ENCODE measurements around the gene PTBP2. TPM values are rescaled to one million over a fixed set of nuclear protein-coding genes. Genes with fewer than 3 reads are reported as not detected.

PTBP2 gene
- 10 to 100 TPM; 54.2 to 78.3 (median 59.0) TPM for total RNA-seq

DNA sequence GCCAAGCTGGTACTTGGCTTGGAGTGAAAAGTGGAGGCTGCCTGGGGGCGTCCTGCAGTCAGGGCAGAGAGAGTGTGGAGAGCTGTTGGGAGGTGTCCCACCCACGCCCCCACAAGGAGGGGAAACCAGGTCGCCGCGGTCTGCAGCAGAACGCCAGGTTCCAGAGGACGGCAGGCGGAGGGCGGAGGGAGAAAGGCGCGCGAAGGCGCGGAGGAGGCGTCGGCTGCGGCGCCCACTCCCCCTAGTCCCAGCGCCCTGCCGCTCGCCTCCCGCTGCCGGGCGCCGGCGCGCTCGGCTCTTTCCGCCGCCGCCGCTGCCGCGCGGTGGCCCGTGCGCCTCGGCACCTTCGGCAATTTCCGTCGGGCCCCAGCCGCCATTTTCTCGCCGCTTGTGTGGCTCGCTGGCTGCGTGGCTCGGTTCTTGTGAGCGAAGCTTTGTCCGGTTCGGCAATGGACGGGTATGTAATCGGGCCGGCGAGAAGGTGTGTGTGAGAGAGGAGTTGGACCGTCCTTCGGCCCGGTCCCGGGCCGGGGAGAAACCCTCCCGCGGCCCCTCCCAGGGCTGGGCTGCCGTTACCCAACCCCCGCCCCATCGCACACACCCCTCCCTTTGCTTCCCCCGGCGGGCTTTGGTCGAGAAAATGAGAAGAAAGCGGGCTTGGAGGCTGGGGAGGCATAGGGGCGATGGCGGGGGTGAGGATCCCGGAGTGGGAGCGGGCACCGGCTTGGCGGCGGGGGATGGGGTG, at the start of gene PTBP2:
Gene PTBP2 (plus strand): TSS at position 369 of the 745 bp plus-strand sequence. CDS start 81 bp downstream, at position 450.
- peak; percentile 26 to 72 (median 37) for TF ChIP-seq POLR2AphosphoS5 (IDR thresholded peaks at IDR 0.05)
- TF ChIP-seq, protein P1, sequence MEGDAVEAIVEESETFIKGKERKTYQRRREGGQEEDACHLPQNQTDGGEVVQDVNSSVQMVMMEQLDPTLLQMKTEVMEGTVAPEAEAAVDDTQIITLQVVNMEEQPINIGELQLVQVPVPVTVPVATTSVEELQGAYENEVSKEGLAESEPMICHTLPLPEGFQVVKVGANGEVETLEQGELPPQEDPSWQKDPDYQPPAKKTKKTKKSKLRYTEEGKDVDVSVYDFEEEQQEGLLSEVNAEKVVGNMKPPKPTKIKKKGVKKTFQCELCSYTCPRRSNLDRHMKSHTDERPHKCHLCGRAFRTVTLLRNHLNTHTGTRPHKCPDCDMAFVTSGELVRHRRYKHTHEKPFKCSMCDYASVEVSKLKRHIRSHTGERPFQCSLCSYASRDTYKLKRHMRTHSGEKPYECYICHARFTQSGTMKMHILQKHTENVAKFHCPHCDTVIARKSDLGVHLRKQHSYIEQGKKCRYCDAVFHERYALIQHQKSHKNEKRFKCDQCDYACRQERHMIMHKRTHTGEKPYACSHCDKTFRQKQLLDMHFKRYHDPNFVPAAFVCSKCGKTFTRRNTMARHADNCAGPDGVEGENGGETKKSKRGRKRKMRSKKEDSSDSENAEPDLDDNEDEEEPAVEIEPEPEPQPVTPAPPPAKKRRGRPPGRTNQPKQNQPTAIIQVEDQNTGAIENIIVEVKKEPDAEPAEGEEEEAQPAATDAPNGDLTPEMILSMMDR (IDR thresholded peaks at IDR 0.05), result no peak
- Histone ChIP-seq H3K27me3 (no peaks in the 10 kb centered on the region), H3K4me1 (no peaks in the 10 kb centered on the region), H3K9me3 (no peaks in the 10 kb centered on the region), H3K27ac (peak within 1 kb of the TSS; percentile 93 to 96), H3K4me3 (peak within 1 kb of the TSS; percentile 70 to 97 (median 91)), H3K36me3 (no peaks in the 10 kb centered on the region)
- intact Hi-C loops (cut with DNase I; ENCODE audit: low total_unique reads), result no loop called here
- DNase-seq (ENCODE audit: low spot score in 2 of 2), result peak; percentile 58 to 75

DNA sequence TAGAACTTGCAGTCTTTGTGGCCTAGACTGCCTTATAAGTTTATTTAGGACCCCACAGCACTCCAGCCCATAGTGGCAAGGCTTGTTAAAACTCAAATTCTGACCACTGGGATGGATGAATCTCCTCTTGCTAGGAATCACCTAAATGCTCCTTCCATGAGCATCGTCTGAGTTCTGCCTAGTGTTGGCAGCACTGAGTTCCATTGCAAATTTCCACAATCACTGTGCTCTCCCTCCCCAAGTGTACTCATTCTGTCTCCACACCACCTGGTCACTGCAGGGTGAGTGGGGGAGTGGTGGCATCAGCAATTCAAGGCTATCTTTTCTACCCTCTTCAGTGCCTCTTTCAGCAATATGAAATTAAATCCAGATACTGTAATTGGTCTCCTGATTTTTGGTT, 46.7 kb upstream of the PTBP2 start:
- no peak overlapping the region for H3K4me3 ChIP-seq
- H3K9me3 ChIP-seq, result peaks cover 22 to 27% of the 10 kb centered on the region in 2 donors
- H3K27me3 ChIP-seq, result no peaks in the 10 kb centered on the region
- TF ChIP-seq POLR2A (IDR thresholded peaks at IDR 0.05) (no peak), POLR2AphosphoS5 (IDR thresholded peaks at IDR 0.05) (no peak)
- TF ChIP-seq, protein P1 (IDR thresholded peaks at IDR 0.05), result no peak
- DNase-seq (ENCODE audit: low spot score in 2 of 2), result no peak
- H3K27ac ChIP-seq, result no peak overlapping the region
- no peaks in the 10 kb centered on the region for H3K4me1 ChIP-seq
- intact Hi-C loops (cut with DNase I; ENCODE audit: low total_unique reads), result no loop called here
- no peaks in the 10 kb centered on the region for H3K36me3 ChIP-seq

GRCh38 chr1:96682056-96682455, 39.5 kb upstream of the PTBP2 start:
- no peak overlapping the region for H3K27ac ChIP-seq
- H3K36me3 ChIP-seq, result no peaks in the 10 kb centered on the region
- intact Hi-C loops (cut with DNase I; ENCODE audit: low total_unique reads), result loop anchor here (10.0 kb wide), 1 partner anchor 123 kb away; no protein-coding TSS in a partner anchor
- H3K4me1 ChIP-seq, result no peaks in the 10 kb centered on the region
- H3K9me3 ChIP-seq, result no peaks in the 10 kb centered on the region
- no peak for DNase-seq (ENCODE audit: low spot score in 2 of 2)
- TF ChIP-seq, protein P1 (IDR thresholded peaks at IDR 0.05), result no peak
- no peak for TF ChIP-seq POLR2A (IDR thresholded peaks at IDR 0.05)
- no peak for TF ChIP-seq POLR2AphosphoS5 (IDR thresholded peaks at IDR 0.05)
- H3K4me3 ChIP-seq, result no peak overlapping the region
- H3K27me3 ChIP-seq, result no peaks in the 10 kb centered on the region

DNA sequence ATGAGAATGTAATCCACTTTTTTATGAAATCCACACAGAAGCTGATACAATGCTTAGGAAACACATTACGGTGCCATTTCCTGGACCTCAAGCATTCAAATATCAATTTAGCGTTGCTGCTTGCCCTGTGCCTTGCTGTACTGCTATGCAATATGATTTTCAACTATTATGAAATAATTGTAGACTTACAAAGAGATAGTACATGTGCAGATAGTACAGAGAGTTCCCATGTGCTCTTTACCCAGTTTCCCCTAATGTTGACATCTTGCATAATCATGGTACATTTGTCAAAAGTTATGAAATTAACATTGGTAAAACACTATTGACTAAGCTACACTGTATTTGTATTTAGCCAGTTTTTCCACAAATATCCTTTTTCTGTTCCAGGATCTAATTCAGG, 37.7 kb upstream of the PTBP2 start:
- H3K27ac ChIP-seq, result no peak overlapping the region

GRCh38 chr1:96684744-96685143, 36.8 kb upstream of the PTBP2 start:
- intact Hi-C loops (cut with DNase I; ENCODE audit: low total_unique reads), result loop anchor here (10.0 kb wide), 1 partner anchor 120 kb away; no protein-coding TSS in a partner anchor
- H3K27ac ChIP-seq, result no peak overlapping the region
- no peaks in the 10 kb centered on the region for H3K27me3 ChIP-seq
- H3K9me3 ChIP-seq, result no peaks in the 10 kb centered on the region
- no peak overlapping the region for H3K4me3 ChIP-seq
- no peaks in the 10 kb centered on the region for H3K4me1 ChIP-seq
- TF ChIP-seq, protein P1 (IDR thresholded peaks at IDR 0.05), result no peak
- TF ChIP-seq POLR2AphosphoS5 (IDR thresholded peaks at IDR 0.05) (peak in 1 of 3 donors; percentile 44), POLR2A (IDR thresholded peaks at IDR 0.05) (no peak)
- no peaks in the 10 kb centered on the region for H3K36me3 ChIP-seq
- no peak for DNase-seq (ENCODE audit: low spot score in 2 of 2)

More for the DNA sequence above, 37.7 kb upstream of the PTBP2 start:
- H3K4me1 ChIP-seq, result no peaks in the 10 kb centered on the region
- no peaks in the 10 kb centered on the region for H3K36me3 ChIP-seq
- no peaks in the 10 kb centered on the region for H3K27me3 ChIP-seq
- peak in 1 of 3 donors; percentile 62 for TF ChIP-seq POLR2AphosphoS5 (IDR thresholded peaks at IDR 0.05)
- TF ChIP-seq POLR2A (IDR thresholded peaks at IDR 0.05), result no peak
- H3K9me3 ChIP-seq, result no peaks in the 10 kb centered on the region
- no peak for DNase-seq (ENCODE audit: low spot score in 2 of 2)
- intact Hi-C loops (cut with DNase I; ENCODE audit: low total_unique reads), result loop anchor here (10.0 kb wide), 1 partner anchor 121 kb away; no protein-coding TSS in a partner anchor
- H3K4me3 ChIP-seq, result no peak overlapping the region

All from breast epithelium (tissue), 4 donors.